Measurements from ENCODE around the gene PDIK1L. TPM values are rescaled to one million over a fixed set of nuclear protein-coding genes. Genes with fewer than 3 reads are reported as not detected.

Gene PDIK1L
- total RNA-seq, 1 experiment from 2014 or later = 5.6 TPM

GRCh38 chr1:26142159-26142558 lies 30.5 kb downstream of the PDIK1L start:
- H3K4me2 ChIP-seq (ENCODE audit: insufficient read depth, insufficient read length, low read length) = no peak overlapping the region

More at GRCh38 chr1:26142159-26142558, 30.5 kb downstream of the PDIK1L start:
- Histone ChIP-seq H2BK120ac (ENCODE audit: low read depth, low read length, poor library complexity, severe bottlenecking) (no peak overlapping the region), H3K27me3 (ENCODE audit: insufficient read depth, low read length) (peaks cover 1% of the 10 kb centered on the region; the same call in 1 of the 2 replicates), H2AFZ (ENCODE audit: low read length) (no peak overlapping the region), H3K9me3 (ENCODE audit: control insufficient read depth, low read depth, low read length) (no peaks in the 10 kb centered on the region), H3K79me2 (ENCODE audit: insufficient read depth, low read length) (no peaks in the 10 kb centered on the region), H3K79me1 (ENCODE audit: insufficient read depth, low read depth, low read length, poor library complexity, severe bottlenecking) (no peaks in the 10 kb centered on the region), H3K18ac (ENCODE audit: insufficient read length, low read depth, low read length) (no peak overlapping the region), H3K23me2 (ENCODE audit: insufficient read length, low read depth, low read length, poor library complexity, severe bottlenecking) (no peaks in the 10 kb centered on the region), H4K91ac (ENCODE audit: insufficient read length, low read depth, low read length) (no peak overlapping the region), H2BK5ac (ENCODE audit: insufficient read length, low read length) (no peak overlapping the region), H2BK12ac (ENCODE audit: insufficient read length, low read depth, low read length) (no peak overlapping the region), H2AK5ac (ENCODE audit: insufficient read length, low read length) (no peak overlapping the region), H3K23ac (ENCODE audit: insufficient read length, low read depth, low read length) (no peak overlapping the region), H4K8ac (replicated peaks; ENCODE audit: insufficient read length, low read depth, low read length) (no peak overlapping the region), H3K4ac (ENCODE audit: low read depth, low read length) (no peak overlapping the region), H3K27ac (ENCODE audit: insufficient read length, low read depth, low read length) (no peak overlapping the region), H3K56ac (ENCODE audit: insufficient read length, low read depth, low read length) (no peak overlapping the region), H2BK15ac (ENCODE audit: low read depth, low read length) (no peak overlapping the region), H2BK20ac (ENCODE audit: low read depth, low read length, poor library complexity, severe bottlenecking) (no peak overlapping the region), H3K4me1 (ENCODE audit: insufficient read depth, low read length) (no peaks in the 10 kb centered on the region), H3T11ph (ENCODE audit: low read length) (no peak overlapping the region), H4K20me1 (ENCODE audit: control insufficient read depth, insufficient read depth, insufficient read length) (no peaks in the 10 kb centered on the region), H3K9ac (ENCODE audit: extremely low read depth, insufficient read length, low read length) (no peak overlapping the region), H3K14ac (ENCODE audit: insufficient read depth, low read length) (no peak overlapping the region), H4K5ac (ENCODE audit: insufficient read length, low read depth, low read length) (no peak overlapping the region)
- no CpG with 5 or more reads among the region's 8 CpGs for WGBS (ENCODE audit: extremely low coverage, insufficient read length, low lambda C conversion rate)
- no peak for DNase-seq
- no peak overlapping the region; a peak in 1 of 7 replicates for H3K27ac Mint-ChIP-seq
- peaks cover 6 to 8% of the 10 kb centered on the region in 2 experiments for H3K4me1 Mint-ChIP-seq
- no peak overlapping the region for H3K4me3 Mint-ChIP-seq
- H3K9me3 Mint-ChIP-seq = no peaks in the 10 kb centered on the region
- H3K36me3 Mint-ChIP-seq (ENCODE audit: insufficient read depth in 1 of 3, low read depth in 3 of 3) = no peaks in the 10 kb centered on the region
- 0 out of 3 replicates have a peak, but pooled peaks have one; percentile 16 for TF ChIP-seq CTCF (conservative IDR thresholded peaks at IDR 0.05)
- peaks cover 42% of the 10 kb centered on the region for H3K27me3 Mint-ChIP-seq (ENCODE audit: low read depth)
